ENCODE results near the gene CDX1. TPM values are rescaled to one million over a fixed set of nuclear protein-coding genes. Genes with fewer than 3 reads are reported as not detected.

Gene CDX1
- total and polyA plus RNA-seq, 2 of the 8 experiments (the other 6 are each of a cell fraction or from before 2014, with no cell fraction given), result not detected

- TF ChIP-seq JUN (IDR thresholded peaks at IDR 0.05; ENCODE audit: low read depth, low read length), result no peak
- TF ChIP-seq POLR2A (IDR thresholded peaks at IDR 0.05; ENCODE audit: control extremely low read depth in 1 of 2, low read depth in 2 of 2, low read length in 2 of 2), result no peak
- no peak for TF ChIP-seq PHF8 (conservative IDR thresholded peaks at IDR 0.05; ENCODE audit: low read depth, low read length)
- no peak for TF ChIP-seq EGR1 (IDR thresholded peaks at IDR 0.05; ENCODE audit: borderline replicate concordance, low read depth, low read length)
- no peak for TF ChIP-seq MAX (IDR thresholded peaks at IDR 0.05)
These were observed 6.0 kb upstream of the CDX1 start (continued) for GRCh38 chr5:150160448-150161081.

Measured in H1 (cell line).